ENCODE results near the gene PYM1. TPM values are rescaled to one million over a fixed set of nuclear protein-coding genes. Genes with fewer than 3 reads are reported as not detected.

PYM1 gene
- total and polyA plus RNA-seq, 2 of the 4 experiments (the other 2 are of a cell fraction) = 26.5 to 27.8 TPM

DNA sequence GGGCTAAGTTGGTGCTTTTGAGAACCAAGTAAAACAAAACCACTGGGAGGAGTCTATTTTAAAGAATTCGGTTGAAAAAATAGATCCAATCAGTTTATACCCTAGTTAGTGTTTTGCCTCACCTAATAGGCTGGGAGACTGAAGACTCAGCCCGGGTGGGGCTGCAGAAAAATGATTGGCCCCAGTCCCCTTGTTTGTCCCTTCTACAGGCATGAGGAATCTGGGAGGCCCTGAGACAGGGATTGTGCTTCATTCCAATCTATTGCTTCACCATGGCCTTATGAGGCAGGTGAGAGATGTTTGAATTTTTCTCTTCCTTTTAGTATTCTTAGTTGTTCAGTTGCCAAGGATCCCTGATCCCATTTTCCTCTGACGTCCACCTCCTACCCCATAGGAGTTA lies 44.3 kb upstream of the PYM1 start:
- H3K4me2 ChIP-seq (ENCODE audit: low read depth, low read length) = peak overlapping the region; percentile 62
- peaks cover 10% of the 10 kb centered on the region; the same call in 1 of the 2 replicates for H3K9me1 ChIP-seq (ENCODE audit: insufficient read depth, low read length)
- intact Hi-C loops (cut with micrococcal nuclease) (no loop called here), in situ Hi-C loops (cut with MboI; ENCODE audit: low sequenced_read_pairs) (no loop called here), dilution Hi-C loops (cut with HindIII; ENCODE audit: low sequenced_read_pairs, unreplicated experiment) (no loop called here)
- peak overlapping the region; percentile 17 for H2AK9ac ChIP-seq (replicated peaks; ENCODE audit: low read depth, low read length, poor library complexity)
- peaks cover 5% of the 10 kb centered on the region; the same call in 1 of the 2 replicates for H4K20me1 ChIP-seq (ENCODE audit: insufficient read depth, low read length)
- H3K36me3 ChIP-seq (ENCODE audit: control insufficient read depth, insufficient read depth, low read length) = peaks cover 5% of the 10 kb centered on the region
- BruUV-seq (replicated peaks) = no TSS peak
- peak; percentile 93 for TF ChIP-seq CEBPB (IDR thresholded peaks at IDR 0.05; ENCODE audit: low read depth, low read length)
- TF ChIP-seq NFE2L2 (IDR thresholded peaks at IDR 0.05; ENCODE audit: low read depth, low read length) = no peak
- TF ChIP-seq MAZ (IDR thresholded peaks at IDR 0.05; ENCODE audit: borderline replicate concordance, low read depth, low read length) = peak; percentile 5; the same call in 1 of the 2 replicates
- no peak for TF ChIP-seq RAD21 (IDR thresholded peaks at IDR 0.05; ENCODE audit: low read length)
- TF ChIP-seq RFX5 (IDR thresholded peaks at IDR 0.05; ENCODE audit: low read depth, low read length) = no peak
- H2BK15ac ChIP-seq (ENCODE audit: low read depth, low read length) = no peak overlapping the region
- peak overlapping the region in 1 of 2 experiments; percentile 77; a peak in 2 of 4 replicates for H4K8ac ChIP-seq (ENCODE audit: low read depth in 2 of 2, low read length in 2 of 2)
- no peak overlapping the region for H2BK20ac ChIP-seq (ENCODE audit: low read depth, low read length)
- peak overlapping the region; percentile 73; the same call in 1 of the 2 replicates for H3K14ac ChIP-seq (replicated peaks; ENCODE audit: low read depth, low read length)
- no CpG with 5 or more reads among the region's 3 CpGs for WGBS, 2 experiments (ENCODE audit: extremely low coverage in 2 of 2, insufficient read length in 1 of 2)
- no peaks in the 10 kb centered on the region for H3K27me3 ChIP-seq (ENCODE audit: control insufficient read depth, insufficient read depth, low read length)
- H3K56ac ChIP-seq (ENCODE audit: extremely low read depth, insufficient read depth, low read length) = peak overlapping the region; percentile 45; the same call in 1 of the 2 replicates
- no peak overlapping the region for H3K23ac ChIP-seq (ENCODE audit: low read depth, low read length)
- peak overlapping the region; percentile 33; the same call in 1 of the 2 replicates for H2AK5ac ChIP-seq (ENCODE audit: low read depth, low read length)
- H2BK120ac ChIP-seq (ENCODE audit: low read depth, low read length) = peak overlapping the region; percentile 78; the same call in 1 of the 2 replicates
- H3K4ac ChIP-seq (ENCODE audit: low read depth, low read length) = peak overlapping the region; percentile 91; the same call in 1 of the 2 replicates
- H3K4me1 ChIP-seq (ENCODE audit: control insufficient read depth, insufficient read depth, low read length) = peaks cover 8% of the 10 kb centered on the region
- peak overlapping the region; percentile 98 for H2BK5ac ChIP-seq (ENCODE audit: low read depth, low read length, poor library complexity, severe bottlenecking)
- H4K5ac ChIP-seq (ENCODE audit: low read depth, low read length) = no peak overlapping the region; the same call in 1 of the 2 replicates
- ATAC-seq (ENCODE audit: low read depth) (0 out of 2 replicates have a peak, but pooled peaks have one; percentile 2), DNase-seq (peak; percentile 84)
- peaks cover 10 to 67% of the 10 kb centered on the region in 2 experiments; a peak in 3 of 4 replicates for H3K79me1 ChIP-seq (ENCODE audit: low read depth in 1 of 2, low read length in 2 of 2)
- H3K9ac ChIP-seq (ENCODE audit: low read depth, low read length) = no peak overlapping the region
- H3K27ac ChIP-seq (ENCODE audit: insufficient read depth, low read length) = no peak overlapping the region
- no peak overlapping the region for H3K18ac ChIP-seq (ENCODE audit: low read depth, low read length)
- peak overlapping the region; percentile 72; the same call in 1 of the 2 replicates for H4K91ac ChIP-seq (ENCODE audit: insufficient read depth, low read depth, low read length)
- ChIA-PET POLR2A (ENCODE audit: unreplicated experiment) (no interaction called here), CTCF (no interaction called here)
- H3K9me3 ChIP-seq (ENCODE audit: control insufficient read depth, insufficient read depth, low read length) = no peaks in the 10 kb centered on the region
- H2AFZ ChIP-seq (replicated peaks; ENCODE audit: low read length, poor library complexity) = peak overlapping the region; percentile 3
- H3K4me3 ChIP-seq (ENCODE audit: insufficient read depth, low read depth, low read length) = no peak overlapping the region

Measured in IMR-90 (cell line).